HG02759 (cell line): ENCODE measurements around the gene TGOLN2.

Source experiments
- ATAC-seq: cut with Tn5 transposase; IDR thresholded peaks from one replicate; pipeline ENCODE4 v1.9.1; 2021; ENCODE audit warnings: mild to moderate bottlenecking, moderate library complexity; ENCODE audit not compliant: unreplicated experiment

The TGOLN2 gene

GRCh38 chr2:85269959-85270358, 57.8 kb downstream of the TGOLN2 start:
- ATAC-seq: no peak
